ENCODE measurements around the gene TNRC18. TPM values are rescaled to one million over a fixed set of nuclear protein-coding genes. Genes with fewer than 3 reads are reported as not detected.
"Not testable (repeated sequence)": the region's sequence is repeated elsewhere in the genome, so short reads cannot be mapped to it uniquely, and the experiment has no call there.

Gene TNRC18
- total RNA-seq, 1 donor from 2014 or later: 38.4 TPM

GRCh38 chr7:5291301-5291700 lies 132.3 kb downstream of the TNRC18 start:
- H3K36me3 ChIP-seq (ENCODE audit: control insufficient read depth, insufficient read depth, low read length): no peaks in the 10 kb centered on the region
- no peaks in the 10 kb centered on the region for H3K27me3 ChIP-seq (ENCODE audit: control insufficient read depth, insufficient read depth, low read length)
- no peak overlapping the region for H3K4me3 ChIP-seq (ENCODE audit: low read depth, low read length)
- no peak for DNase-seq (ENCODE audit: low read depth)
- TF ChIP-seq CTCF (IDR thresholded peaks at IDR 0.05; ENCODE audit: insufficient read depth, low read length, poor library complexity, severe bottlenecking): no peak

DNA sequence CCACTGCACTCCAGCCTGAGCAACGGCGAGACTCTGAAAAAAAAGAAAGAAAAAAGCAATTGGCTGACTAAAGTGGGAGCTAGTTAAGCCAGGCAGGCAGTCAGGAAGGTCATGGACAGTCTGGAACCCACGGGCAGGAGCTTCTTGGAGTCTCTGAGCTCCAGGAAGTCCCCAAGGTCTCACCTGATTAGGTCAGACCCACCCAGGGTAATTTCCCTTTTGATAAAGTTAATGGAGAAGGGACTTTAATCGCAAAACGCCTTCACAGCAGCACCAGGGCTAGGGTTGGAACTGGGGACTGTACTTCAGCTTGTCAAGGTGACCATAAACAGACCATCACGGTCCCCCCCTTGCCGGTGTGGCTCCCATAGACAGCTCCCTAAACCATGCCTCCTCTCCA lies 134.3 kb downstream of the TNRC18 start:
- H3K27me3 ChIP-seq (ENCODE audit: control insufficient read depth, insufficient read depth, low read length): no peaks in the 10 kb centered on the region
- DNase-seq (ENCODE audit: low read depth): no peak
- no peak overlapping the region for H3K4me3 ChIP-seq (ENCODE audit: low read depth, low read length)
- no peak for TF ChIP-seq CTCF (IDR thresholded peaks at IDR 0.05; ENCODE audit: insufficient read depth, low read length, poor library complexity, severe bottlenecking)
- no peaks in the 10 kb centered on the region for H3K36me3 ChIP-seq (ENCODE audit: control insufficient read depth, insufficient read depth, low read length)

- not testable (repeated sequence) for H3K4me3 ChIP-seq (ENCODE audit: low read depth, low read length); H3K27me3 ChIP-seq (ENCODE audit: control insufficient read depth, insufficient read depth, low read length)
Observed at GRCh38 chr7:5288560-5288959, 135.1 kb downstream of the TNRC18 start.

GRCh38 chr7:5287802-5288201 lies 135.8 kb downstream of the TNRC18 start:
- TF ChIP-seq CTCF (IDR thresholded peaks at IDR 0.05; ENCODE audit: insufficient read depth, low read length, poor library complexity, severe bottlenecking): no peak
- Histone ChIP-seq H3K4me3 (ENCODE audit: low read depth, low read length) (no peak overlapping the region), H3K36me3 (ENCODE audit: control insufficient read depth, insufficient read depth, low read length) (no peaks in the 10 kb centered on the region), H3K27me3 (ENCODE audit: control insufficient read depth, insufficient read depth, low read length) (peaks cover 2% of the 10 kb centered on the region)
- DNase-seq (ENCODE audit: low read depth): no peak

More at GRCh38 chr7:5288560-5288959, 135.1 kb downstream of the TNRC18 start:
- not testable (repeated sequence) for DNase-seq (ENCODE audit: low read depth); H3K36me3 ChIP-seq (ENCODE audit: control insufficient read depth, insufficient read depth, low read length)

GRCh38 chr7:5287373-5287772 lies 136.3 kb downstream of the TNRC18 start:
- H3K4me3 ChIP-seq (ENCODE audit: low read depth, low read length); H3K36me3 ChIP-seq (ENCODE audit: control insufficient read depth, insufficient read depth, low read length); DNase-seq (ENCODE audit: low read depth); H3K27me3 ChIP-seq (ENCODE audit: control insufficient read depth, insufficient read depth, low read length): not testable (repeated sequence)

DNA sequence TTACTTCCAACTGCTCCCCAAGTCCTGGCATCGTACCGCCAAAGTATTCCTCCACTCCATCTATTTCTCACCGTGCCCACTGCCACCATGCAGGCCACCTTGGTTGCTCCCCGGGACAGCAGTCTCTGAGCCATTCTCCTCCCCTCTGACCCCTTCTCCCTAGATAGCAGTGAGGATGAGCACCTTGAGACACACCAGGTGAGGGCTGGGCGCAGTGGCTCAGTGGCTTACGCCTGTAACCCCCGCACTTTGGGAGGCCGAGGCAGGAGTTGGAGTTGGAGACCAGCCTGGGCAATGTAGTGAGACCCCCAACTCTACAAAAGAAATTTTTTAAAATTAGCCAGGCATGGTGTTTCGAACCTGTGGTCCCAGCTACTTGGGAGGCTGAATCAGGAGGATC lies 136.7 kb downstream of the TNRC18 start:
- H3K36me3 ChIP-seq (ENCODE audit: control insufficient read depth, insufficient read depth, low read length): no peaks in the 10 kb centered on the region
- TF ChIP-seq CTCF (IDR thresholded peaks at IDR 0.05; ENCODE audit: insufficient read depth, low read length, poor library complexity, severe bottlenecking): no peak
- DNase-seq (ENCODE audit: low read depth): no peak
- no peak overlapping the region for H3K4me3 ChIP-seq (ENCODE audit: low read depth, low read length)
- peaks cover 2% of the 10 kb centered on the region for H3K27me3 ChIP-seq (ENCODE audit: control insufficient read depth, insufficient read depth, low read length)

Measured in kidney epithelial cell (primary cell).